ENCODE data around the gene LCOR. TPM values are rescaled to one million over a fixed set of nuclear protein-coding genes. Genes with fewer than 3 reads are reported as not detected.

Gene LCOR
- total and polyA plus RNA-seq, 2 of the 4 experiments (the other 2 are of a cell fraction): 3.7 to 36.9 TPM

- no TSS peak for BruUV-seq (replicated peaks)
Observed at GRCh38 chr10:96922978-96923948, 91.2 kb downstream of the LCOR start.

More at GRCh38 chr10:96922978-96923948, 91.2 kb downstream of the LCOR start:
- Histone ChIP-seq H3K27me3 (ENCODE audit: control insufficient read depth, insufficient read depth, low read length) (no peaks in the 10 kb centered on the region), H2AFZ (replicated peaks; ENCODE audit: low read length, poor library complexity) (no peak overlapping the region), H3K18ac (ENCODE audit: low read depth, low read length) (no peak overlapping the region), H4K5ac (ENCODE audit: low read depth, low read length) (no peak overlapping the region), H3K4me3 (ENCODE audit: insufficient read depth, low read depth, low read length) (no peak overlapping the region), H3K9me1 (ENCODE audit: insufficient read depth, low read length) (no peaks in the 10 kb centered on the region), H2BK15ac (ENCODE audit: low read depth, low read length) (no peak overlapping the region), H2AK9ac (replicated peaks; ENCODE audit: low read depth, low read length, poor library complexity) (no peak overlapping the region), H2AK5ac (ENCODE audit: low read depth, low read length) (no peak overlapping the region), H2BK5ac (ENCODE audit: low read depth, low read length, poor library complexity, severe bottlenecking) (no peak overlapping the region), H4K8ac (ENCODE audit: low read depth in 2 of 2, low read length in 2 of 2) (no peak overlapping the region), H4K20me1 (ENCODE audit: insufficient read depth, low read length) (peaks cover 3% of the 10 kb centered on the region; the same call in 1 of the 2 replicates), H3K23ac (ENCODE audit: low read depth, low read length) (no peak overlapping the region), H2BK120ac (ENCODE audit: low read depth, low read length) (no peak overlapping the region), H3K79me1 (ENCODE audit: low read depth in 1 of 2, low read length in 2 of 2) (peaks cover 27 to 42% of the 10 kb centered on the region in 2 experiments), H3K56ac (ENCODE audit: extremely low read depth, insufficient read depth, low read length) (no peak overlapping the region), H3K9me3 (ENCODE audit: control insufficient read depth, insufficient read depth, low read length) (no peaks in the 10 kb centered on the region), H2BK20ac (ENCODE audit: low read depth, low read length) (no peak overlapping the region), H3K4me2 (ENCODE audit: low read depth, low read length) (no peak overlapping the region), H3K4me1 (ENCODE audit: control insufficient read depth, insufficient read depth, low read length) (no peaks in the 10 kb centered on the region), H3K27ac (ENCODE audit: insufficient read depth, low read length) (no peak overlapping the region), H3K14ac (replicated peaks; ENCODE audit: low read depth, low read length) (no peak overlapping the region), H3K36me3 (ENCODE audit: control insufficient read depth, insufficient read depth, low read length) (no peaks in the 10 kb centered on the region), H3K9ac (ENCODE audit: low read depth, low read length) (no peak overlapping the region), H3K4ac (ENCODE audit: low read depth, low read length) (no peak overlapping the region), H4K91ac (ENCODE audit: insufficient read depth, low read depth, low read length) (no peak overlapping the region)
- dilution Hi-C loops (cut with HindIII; ENCODE audit: low sequenced_read_pairs, unreplicated experiment) (no loop called here), intact Hi-C loops (cut with micrococcal nuclease) (no loop called here), in situ Hi-C loops (cut with MboI; ENCODE audit: low sequenced_read_pairs) (no loop called here)
- CTCF ChIA-PET: no interaction called here
- TF ChIP-seq USF2 (IDR thresholded peaks at IDR 0.05; ENCODE audit: low read depth, low read length) (no peak), NFE2L2 (IDR thresholded peaks at IDR 0.05; ENCODE audit: low read depth, low read length) (no peak), BHLHE40 (IDR thresholded peaks at IDR 0.05; ENCODE audit: low read depth, low read length) (no peak), SMC3 (IDR thresholded peaks at IDR 0.05; ENCODE audit: low read depth, low read length) (no peak), CEBPB (IDR thresholded peaks at IDR 0.05; ENCODE audit: low read depth, low read length) (no peak), RCOR1 (IDR thresholded peaks at IDR 0.05; ENCODE audit: insufficient replicate concordance, low read length) (no peak), MAZ (IDR thresholded peaks at IDR 0.05; ENCODE audit: borderline replicate concordance, low read depth, low read length) (no peak), RFX5 (IDR thresholded peaks at IDR 0.05; ENCODE audit: low read depth, low read length) (no peak), MXI1 (IDR thresholded peaks at IDR 0.05; ENCODE audit: borderline replicate concordance, low read depth, low read length) (no peak), MAFK (IDR thresholded peaks at IDR 0.05; ENCODE audit: low read depth, low read length) (no peak), POLR2A (IDR thresholded peaks at IDR 0.05; ENCODE audit: low read depth, low read length) (no peak)
- no CpG with 5 or more reads among the region's 3 CpGs for WGBS, 2 experiments (ENCODE audit: extremely low coverage in 2 of 2, insufficient read length in 1 of 2)
- POLR2A ChIA-PET (ENCODE audit: unreplicated experiment): no interaction called here
- ATAC-seq (ENCODE audit: low read depth): no peak
- no peak for DNase-seq

Data from IMR-90 (cell line).